Mesendoderm (in vitro differentiated cells): ENCODE measurements around the gene ANKRD53.
A peak's percentile ranks its signal among the peaks of the same experiment; 100 is the strongest.

Experiments used
- DNase-seq: peaks from one replicate; pipeline ENCODE4 v3.0.0; 2013
- H2AK5ac ChIP-seq: 2 replicates; pipeline ENCODE4 v1.6.1; 2013; ENCODE audit warnings: low read length, inconsistent platforms
- H2BK120ac ChIP-seq: 2 replicates; pipeline ENCODE4 v1.6.1; 2013; ENCODE audit warnings: low read depth, mild to moderate bottlenecking, low read length, moderate library complexity, mixed read lengths
- H2BK15ac ChIP-seq: replicated peaks from 2 replicates; pipeline ENCODE4 v1.6.1; 2013; ENCODE audit warnings: low read depth, mild to moderate bottlenecking, moderate library complexity
- H2BK5ac ChIP-seq: 2 replicates; pipeline ENCODE4 v1.6.1; 2013; ENCODE audit warnings: low read length, inconsistent platforms
- H3K18ac ChIP-seq: 2 replicates; pipeline ENCODE4 v1.6.1; 2013; ENCODE audit warnings: mild to moderate bottlenecking, low read length, mixed read lengths
- H3K23ac ChIP-seq: one replicate; pipeline ENCODE4 v1.6.1; 2013; ENCODE audit warnings: low read length
- H3K27ac ChIP-seq: 2 replicates; pipeline ENCODE4 v1.5.1; 2013; ENCODE audit warnings: low read depth, mild to moderate bottlenecking, inconsistent platforms, low read length, moderate library complexity
- H3K27me3 ChIP-seq: 2 replicates; pipeline ENCODE4 v1.6.1; 2013; ENCODE audit warnings: low read length, control low read depth, mild to moderate bottlenecking, inconsistent platforms; ENCODE audit not compliant: insufficient read depth, poor library complexity
- H3K36me3 ChIP-seq: 2 replicates; pipeline ENCODE4 v1.6.1; 2013; ENCODE audit warnings: low read length, inconsistent platforms; ENCODE audit not compliant: control insufficient read depth, insufficient read depth
- H3K4ac ChIP-seq: one replicate; pipeline ENCODE4 v1.6.1; 2013; ENCODE audit warnings: low read depth, mild to moderate bottlenecking, low read length, moderate library complexity
- H3K4me1 ChIP-seq: 2 replicates; pipeline ENCODE4 v1.6.1; 2013; ENCODE audit warnings: low read depth, low read length, inconsistent platforms; ENCODE audit not compliant: control insufficient read depth
- H3K4me2 ChIP-seq: 2 replicates; pipeline ENCODE4 v1.6.1; 2013; ENCODE audit warnings: low read length
- H3K4me3 ChIP-seq: 2 replicates; pipeline ENCODE4 v1.5.1; 2013; ENCODE audit warnings: mild to moderate bottlenecking, low read length
- H3K56ac ChIP-seq: one replicate; pipeline ENCODE4 v1.6.1; 2013; ENCODE audit warnings: low read length
- H3K79me1 ChIP-seq: 2 replicates; pipeline ENCODE4 v1.6.1; 2013; ENCODE audit warnings: low read length, inconsistent platforms
- H3K79me2 ChIP-seq: 2 replicates; pipeline ENCODE4 v1.6.1; 2013; ENCODE audit warnings: mild to moderate bottlenecking, low read length; ENCODE audit not compliant: control insufficient read depth, insufficient read depth
- H3K9ac ChIP-seq: 2 replicates; pipeline ENCODE4 v1.6.1; 2013; ENCODE audit warnings: low read length, inconsistent platforms
- H4K5ac ChIP-seq: one replicate; pipeline ENCODE4 v1.6.1; 2013; ENCODE audit warnings: low read length
- H4K8ac ChIP-seq: one replicate; pipeline ENCODE4 v1.6.1; 2013; ENCODE audit warnings: low read depth, mild to moderate bottlenecking, control low read depth, low read length, moderate library complexity
- WGBS: extraction: QIAGEN DNeasy Blood & Tissue Kit; methylation state at CpG from one replicate; pipeline ENCODE4 v1.1.7; 2013; ENCODE audit warnings: low lambda C conversion rate, missing lambda C conversion rate; ENCODE audit not compliant: insufficient coverage; ENCODE audit errors: extremely low coverage; 5-methylcytosine and 5-hydroxymethylcytosine counted together

Gene ANKRD53

GRCh38 chr2:70975237-70975636 lies 3.2 kb upstream of the ANKRD53 start:
- H2AK5ac ChIP-seq: no peak overlapping the region
- H2BK15ac ChIP-seq: no peak overlapping the region
- no peak for DNase-seq
- H4K5ac ChIP-seq: no peak overlapping the region
- H3K79me1 ChIP-seq: no peaks in the 10 kb centered on the region
- H3K56ac ChIP-seq: no peak overlapping the region
- H3K4me1 ChIP-seq: no peaks in the 10 kb centered on the region
- no peaks in the 10 kb centered on the region for H3K27me3 ChIP-seq
- no CpG with 5 or more reads among the region's 2 CpGs for WGBS
- H3K4ac ChIP-seq: no peak overlapping the region
- H3K27ac ChIP-seq: no peak overlapping the region
- no peak overlapping the region for H3K4me3 ChIP-seq
- no peak overlapping the region for H3K23ac ChIP-seq
- no peaks in the 10 kb centered on the region for H3K79me2 ChIP-seq
- H3K18ac ChIP-seq: no peak overlapping the region
- H4K8ac ChIP-seq: no peak overlapping the region
- H3K4me2 ChIP-seq: no peak overlapping the region
- H2BK5ac ChIP-seq: no peak overlapping the region
- no peak overlapping the region for H3K9ac ChIP-seq
- H3K36me3 ChIP-seq: no peaks in the 10 kb centered on the region
- no peak overlapping the region for H2BK120ac ChIP-seq

GRCh38 chr2:70977605-70978205 lies 725 bp upstream of the ANKRD53 start:
- no peak overlapping the region for H3K4ac ChIP-seq
- H3K4me3 ChIP-seq: no peak overlapping the region
- H4K5ac ChIP-seq: no peak overlapping the region
- H3K79me1 ChIP-seq: no peaks in the 10 kb centered on the region
- H2AK5ac ChIP-seq: no peak overlapping the region
- H2BK15ac ChIP-seq: no peak overlapping the region
- no peaks in the 10 kb centered on the region for H3K79me2 ChIP-seq
- no peak overlapping the region for H3K4me2 ChIP-seq
- no peaks in the 10 kb centered on the region for H3K27me3 ChIP-seq
- H3K23ac ChIP-seq: no peak overlapping the region
- H3K56ac ChIP-seq: no peak overlapping the region
- H3K36me3 ChIP-seq: no peaks in the 10 kb centered on the region
- H2BK5ac ChIP-seq: no peak overlapping the region
- no CpG with 5 or more reads among the region's 14 CpGs for WGBS
- H3K18ac ChIP-seq: no peak overlapping the region
- DNase-seq: no peak
- H3K4me1 ChIP-seq: no peaks in the 10 kb centered on the region
- no peak overlapping the region for H4K8ac ChIP-seq
- H2BK120ac ChIP-seq: no peak overlapping the region
- H3K9ac ChIP-seq: no peak overlapping the region
- no peak overlapping the region for H3K27ac ChIP-seq

- Histone ChIP-seq H3K4me1 (no peaks in the 10 kb centered on the region), H2BK5ac (no peak overlapping the region), H3K36me3 (no peaks in the 10 kb centered on the region), H2BK15ac (no peak overlapping the region), H4K5ac (no peak overlapping the region), H3K4me2 (peak overlapping the region; percentile 2), H3K18ac (no peak overlapping the region), H2AK5ac (no peak overlapping the region), H3K9ac (peak overlapping the region; percentile 71), H3K56ac (peak overlapping the region; percentile 88), H3K4ac (no peak overlapping the region), H3K27me3 (no peaks in the 10 kb centered on the region), H4K8ac (no peak overlapping the region), H3K27ac (no peak overlapping the region), H3K79me1 (no peaks in the 10 kb centered on the region), H2BK120ac (no peak overlapping the region), H3K23ac (no peak overlapping the region), H3K79me2 (no peaks in the 10 kb centered on the region), H3K4me3 (no peak overlapping the region)
- no peak for DNase-seq
- no CpG with 5 or more reads among the region's 19 CpGs for WGBS
Observed at GRCh38 chr2:70979180-70979488, 704 bp downstream of the ANKRD53 start.

- no peak overlapping the region for H2BK120ac ChIP-seq
- H4K8ac ChIP-seq: no peak overlapping the region
- no CpG with 5 or more reads among the region's 9 CpGs for WGBS
- no peak overlapping the region for H3K27ac ChIP-seq
- H3K79me1 ChIP-seq: no peaks in the 10 kb centered on the region
- H3K4me2 ChIP-seq: no peak overlapping the region
- H3K56ac ChIP-seq: no peak overlapping the region
- H3K9ac ChIP-seq: no peak overlapping the region
- H3K4me3 ChIP-seq: no peak overlapping the region
- no peaks in the 10 kb centered on the region for H3K27me3 ChIP-seq
- no peak overlapping the region for H3K4ac ChIP-seq
- no peaks in the 10 kb centered on the region for H3K79me2 ChIP-seq
- no peak overlapping the region for H2BK15ac ChIP-seq
- H4K5ac ChIP-seq: no peak overlapping the region
- no peaks in the 10 kb centered on the region for H3K36me3 ChIP-seq
- no peak overlapping the region for H3K23ac ChIP-seq
- H3K18ac ChIP-seq: no peak overlapping the region
- DNase-seq: no peak
- no peak overlapping the region for H2BK5ac ChIP-seq
- H3K4me1 ChIP-seq: no peaks in the 10 kb centered on the region
- H2AK5ac ChIP-seq: no peak overlapping the region
Observed at GRCh38 chr2:70979626-70980025, 1.2 kb downstream of the ANKRD53 start.

GRCh38 chr2:70981421-70981820 lies 3.0 kb downstream of the ANKRD53 start:
- H3K4me2 ChIP-seq: no peak overlapping the region
- H3K79me2 ChIP-seq: no peaks in the 10 kb centered on the region
- H4K5ac ChIP-seq: no peak overlapping the region
- H2AK5ac ChIP-seq: no peak overlapping the region
- H3K23ac ChIP-seq: no peak overlapping the region
- no CpG with 5 or more reads among the region's 2 CpGs for WGBS
- no peaks in the 10 kb centered on the region for H3K79me1 ChIP-seq
- no peaks in the 10 kb centered on the region for H3K27me3 ChIP-seq
- no peak overlapping the region for H2BK120ac ChIP-seq
- no peak for DNase-seq
- H2BK15ac ChIP-seq: no peak overlapping the region
- no peaks in the 10 kb centered on the region for H3K4me1 ChIP-seq
- H3K4me3 ChIP-seq: no peak overlapping the region
- H3K27ac ChIP-seq: no peak overlapping the region
- no peaks in the 10 kb centered on the region for H3K36me3 ChIP-seq
- no peak overlapping the region for H3K18ac ChIP-seq
- H3K4ac ChIP-seq: no peak overlapping the region
- H2BK5ac ChIP-seq: no peak overlapping the region
- no peak overlapping the region for H4K8ac ChIP-seq
- no peak overlapping the region for H3K56ac ChIP-seq
- no peak overlapping the region for H3K9ac ChIP-seq
